A549 (cell line): ENCODE measurements around the gene DBNDD1. TPM values are rescaled to one million over a fixed set of nuclear protein-coding genes. Genes with fewer than 3 reads are reported as not detected.
"Not testable (repeated sequence)": the region's sequence is repeated elsewhere in the genome, so short reads cannot be mapped to it uniquely, and the experiment has no call there.

Experiments
- ATAC-seq, 2 experiments: fragments of 200-7000 bp in 1 of 2; fragments of >200 bp in 1 of 2; cut with Nextera tagmentation in 1 of 2; cut with Tn5 transposase in 1 of 2; 3 replicates each; pipeline versions ENCODE4 v1.8.0 to v1.9.1; 2018 to 2020; ENCODE audit warnings: mild to moderate bottlenecking in 1 of 2, moderate library complexity in 1 of 2
- CTCF ChIA-PET: fragments of 300-600 bp; sonication (Branson Sonifier 250); formaldehyde crosslinking; extraction: SDS; loops from one replicate; lab custom pipeline; 2021; ENCODE audit warnings: antibody characterized with exemption, inconsistent platforms; lab: Yijun Ruan, JAX
- POLR2A ChIA-PET: fragments of 350-600 bp; formaldehyde crosslinking; extraction: SDS; loops from one replicate; lab custom pipeline; 2021; ENCODE audit warnings: antibody characterized with exemption, inconsistent platforms; lab: Yijun Ruan, JAX
- DNase-seq, 2 experiments: peaks; one replicate each; pipeline versions ENCODE4 v3.0.0 to v3.0.0-alpha.2; 2011 to 2016; ENCODE audit warnings: low read depth in 1 of 2, low spot score in 1 of 2
- FAIRE-seq: peaks from 2 replicates; lab custom pipeline; 2011; peaks lifted over from hg19 to GRCh38; lab: Jason Lieb, UNC
- H3K27ac ChIP-seq, 2 experiments: fragments of >200 bp; sonication (Bioruptor Twin); formaldehyde crosslinking; 3 replicates each; pipeline ENCODE4 v1.5.1; 2016 to 2017
- H3K4me1 ChIP-seq: fragments of >200 bp; sonication (Bioruptor Twin); formaldehyde crosslinking; 3 replicates; pipeline ENCODE4 v1.6.1; 2016
- H3K4me2 ChIP-seq: fragments of >200 bp; sonication (Bioruptor Twin); formaldehyde crosslinking; 3 replicates; pipeline ENCODE4 v1.6.1; 2016
- H3K4me3 ChIP-seq: fragments of >200 bp; sonication (Bioruptor Twin); formaldehyde crosslinking; 3 replicates; pipeline ENCODE4 v1.5.1; 2016
- H3K9me3 ChIP-seq: fragments of >200 bp; sonication (Bioruptor Twin); formaldehyde crosslinking; 3 replicates; pipeline ENCODE4 v1.6.1; 2016
- CHD2 ChIP-seq: fragments of 150-350 bp; IDR thresholded peaks from 2 replicates; pipeline ENCODE4 v1.6.1; 2014; ENCODE audit warnings: low read length; ENCODE audit not compliant: partially characterized antibody
- CHD4 ChIP-seq: fragments of 200-600 bp; sonication (generic); IDR thresholded peaks from 2 replicates; pipeline ENCODE4 v1.6.1; 2016; ENCODE audit warnings: antibody characterized with exemption, mild to moderate bottlenecking, borderline replicate concordance
- CTCF ChIP-seq: fragments of >200 bp; sonication (Bioruptor Twin); formaldehyde crosslinking; IDR thresholded peaks from 3 replicates; pipeline ENCODE4 v1.5.1; 2016
- EP300 ChIP-seq, 2 experiments: fragments of >200 bp; sonication (Bioruptor Twin); formaldehyde crosslinking; IDR thresholded peaks; 2 replicates in 1 of 2; 3 replicates in 1 of 2; pipeline ENCODE4 v1.6.1; 2016 to 2017
- FOSL2 ChIP-seq, 2 experiments: fragments of 450-650 bp in 1 of 2; fragments of >200 bp in 1 of 2; sonication (Bioruptor Twin) in 1 of 2; formaldehyde crosslinking; IDR thresholded peaks; 2 replicates each; pipeline versions ENCODE4 v1.5.0 to v1.6.1; 2016 to 2020; ENCODE audit warnings: mild to moderate bottlenecking in 1 of 2, moderate library complexity in 1 of 2
- FOXS1 ChIP-seq: fragments of 250-450 bp; sonication (Bioruptor Pico); IDR thresholded peaks from 2 replicates; pipeline ENCODE4 v1.5.0; 2020; ENCODE audit warnings: mild to moderate bottlenecking, moderate library complexity
- JUNB ChIP-seq: fragments of >200 bp; sonication (Bioruptor Twin); formaldehyde crosslinking; IDR thresholded peaks from 2 replicates; pipeline ENCODE4 v1.6.1; 2016
- KDM5A ChIP-seq: fragments of 200-600 bp; sonication (generic); IDR thresholded peaks from 2 replicates; pipeline ENCODE4 v1.6.1; 2016; ENCODE audit warnings: antibody characterized with exemption, mild to moderate bottlenecking
- MYC ChIP-seq: IDR thresholded peaks from 2 replicates; pipeline ENCODE4 v1.6.1; 2012; ENCODE audit warnings: mild to moderate bottlenecking, inconsistent platforms, low read length, improper control_type of control experiment, borderline replicate concordance
- PBX3 ChIP-seq: IDR thresholded peaks from 2 replicates; pipeline ENCODE4 v1.6.1; 2012
- RAD21 ChIP-seq, 2 experiments: fragments of >200 bp in 1 of 2; sonication (Bioruptor Twin) in 1 of 2; formaldehyde crosslinking in 1 of 2; IDR thresholded peaks in 1 of 2; conservative IDR thresholded peaks in 1 of 2; 2 replicates in 1 of 2; 3 replicates in 1 of 2; pipeline ENCODE4 v1.6.1; 2012 to 2018; ENCODE audit warnings: inconsistent platforms in 1 of 2
- RCOR1 ChIP-seq: fragments of 150-350 bp; IDR thresholded peaks from 2 replicates; pipeline ENCODE4 v1.6.1; 2014; ENCODE audit warnings: antibody characterized with exemption, low read length, low read depth
- SREBF2 ChIP-seq: fragments of 450-650 bp; IDR thresholded peaks from 2 replicates; pipeline ENCODE4 v1.6.1; 2014; ENCODE audit warnings: mild to moderate bottlenecking, moderate library complexity
- USF2 ChIP-seq: fragments of 450-650 bp; IDR thresholded peaks from 2 replicates; pipeline ENCODE4 v1.6.1; 2014; ENCODE audit warnings: antibody characterized with exemption
- WGBS: methylation state at CpG from one replicate; pipeline ENCODE4 v1.1.6; 2017; ENCODE audit errors: missing lambda C conversion rate; 5-methylcytosine and 5-hydroxymethylcytosine counted together
- polyA plus RNA-seq, 4 experiments: library from polyadenylated mRNA; depleted of rRNA in 3 of 4; stranded (reverse); fragments of >200 nt; fragmentation: RNase III in 1 of 4; extraction: RNeasy Plus Mini Kit Qiagen cat#74134 plus additional on column Dnase treatment in 1 of 4; gene quantifications; 2 replicates in 3 of 4; 3 replicates in 1 of 4; pipeline ENCODE4 v1.2.3, GENCODE V29; 2011 to 2017
- TF ChIP-seq, protein P1 (sequence below): fragments of 200-600 bp; sonication (generic); IDR thresholded peaks from 2 replicates; pipeline ENCODE4 v1.6.1; 2016; ENCODE audit warnings: antibody characterized with exemption, mild to moderate bottlenecking, moderate library complexity

DBNDD1 gene
- polyA plus RNA-seq, 2 of the 4 experiments (the other 2 are of a cell fraction): 23.0 to 43.8 TPM

GRCh38 chr16:90009172-90009899 lies 9.9 kb downstream of the DBNDD1 start (continued):
- no peak for TF ChIP-seq CHD4
- TF ChIP-seq, all 56 proteins: peak for 0

DNA sequence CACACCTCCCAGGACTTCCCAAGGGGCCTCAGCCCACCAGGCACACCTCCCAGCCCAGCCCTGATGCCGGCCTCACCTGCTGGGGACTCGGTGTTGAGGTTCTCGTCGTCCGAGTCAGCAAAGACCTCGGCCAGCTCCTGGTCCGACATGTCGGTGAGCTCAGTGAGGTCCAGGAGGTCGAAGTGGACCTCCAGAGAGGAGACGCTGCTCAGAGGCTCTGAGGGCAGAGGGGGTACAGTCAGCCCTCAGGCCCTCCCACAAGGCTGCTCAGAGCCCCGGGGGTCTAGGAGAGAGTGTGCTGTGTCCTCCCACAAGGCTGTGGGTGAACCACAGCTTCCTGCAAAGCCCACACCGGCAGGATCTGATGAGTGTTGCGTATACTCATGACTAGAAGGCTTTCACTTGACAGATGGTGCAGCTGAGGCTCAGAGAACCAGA lies 10.5 kb downstream of the DBNDD1 start:
- no peaks in the 10 kb centered on the region for H3K4me1 ChIP-seq
- POLR2A ChIA-PET: no interaction called here
- no peak overlapping the region for H3K4me3 ChIP-seq
- DNase-seq (no peak), ATAC-seq (no peak), FAIRE-seq (no peak)
- 63% methylated on average over 3 of the region's 13 CpGs for WGBS
- CTCF ChIA-PET: interaction anchor here (1.2 kb wide), 1 partner anchor 9 kb away, joined by 3 read pairs; no protein-coding TSS in a partner anchor
- H3K4me2 ChIP-seq: no peak overlapping the region
- no peaks in the 10 kb centered on the region for H3K9me3 ChIP-seq
- H3K27ac ChIP-seq: no peak overlapping the region
- TF ChIP-seq KDM5A (no peak), FOSL2 (IDR thresholded peaks at IDR 0.05) (no peak), FOSL2 (CRISPR knock-in tag; IDR thresholded peaks at IDR 0.05) (no peak), JUNB (no peak)
- TF ChIP-seq, protein P1, sequence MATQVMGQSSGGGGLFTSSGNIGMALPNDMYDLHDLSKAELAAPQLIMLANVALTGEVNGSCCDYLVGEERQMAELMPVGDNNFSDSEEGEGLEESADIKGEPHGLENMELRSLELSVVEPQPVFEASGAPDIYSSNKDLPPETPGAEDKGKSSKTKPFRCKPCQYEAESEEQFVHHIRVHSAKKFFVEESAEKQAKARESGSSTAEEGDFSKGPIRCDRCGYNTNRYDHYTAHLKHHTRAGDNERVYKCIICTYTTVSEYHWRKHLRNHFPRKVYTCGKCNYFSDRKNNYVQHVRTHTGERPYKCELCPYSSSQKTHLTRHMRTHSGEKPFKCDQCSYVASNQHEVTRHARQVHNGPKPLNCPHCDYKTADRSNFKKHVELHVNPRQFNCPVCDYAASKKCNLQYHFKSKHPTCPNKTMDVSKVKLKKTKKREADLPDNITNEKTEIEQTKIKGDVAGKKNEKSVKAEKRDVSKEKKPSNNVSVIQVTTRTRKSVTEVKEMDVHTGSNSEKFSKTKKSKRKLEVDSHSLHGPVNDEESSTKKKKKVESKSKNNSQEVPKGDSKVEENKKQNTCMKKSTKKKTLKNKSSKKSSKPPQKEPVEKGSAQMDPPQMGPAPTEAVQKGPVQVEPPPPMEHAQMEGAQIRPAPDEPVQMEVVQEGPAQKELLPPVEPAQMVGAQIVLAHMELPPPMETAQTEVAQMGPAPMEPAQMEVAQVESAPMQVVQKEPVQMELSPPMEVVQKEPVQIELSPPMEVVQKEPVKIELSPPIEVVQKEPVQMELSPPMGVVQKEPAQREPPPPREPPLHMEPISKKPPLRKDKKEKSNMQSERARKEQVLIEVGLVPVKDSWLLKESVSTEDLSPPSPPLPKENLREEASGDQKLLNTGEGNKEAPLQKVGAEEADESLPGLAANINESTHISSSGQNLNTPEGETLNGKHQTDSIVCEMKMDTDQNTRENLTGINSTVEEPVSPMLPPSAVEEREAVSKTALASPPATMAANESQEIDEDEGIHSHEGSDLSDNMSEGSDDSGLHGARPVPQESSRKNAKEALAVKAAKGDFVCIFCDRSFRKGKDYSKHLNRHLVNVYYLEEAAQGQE: no peak

GRCh38 chr16:90007635-90008234 lies 11.5 kb downstream of the DBNDD1 start:
- DNase-seq, H3K9me3 ChIP-seq, ATAC-seq, H3K27ac ChIP-seq, FAIRE-seq, H3K4me1 ChIP-seq, H3K4me3 ChIP-seq, H3K4me2 ChIP-seq: not testable (repeated sequence)
- 74% methylated on average over 11 of the region's 13 CpGs for WGBS
- CTCF ChIA-PET: interaction anchor here (1.1 kb wide), 1 partner anchor 74 kb away, joined by 3 read pairs; no protein-coding TSS in a partner anchor
- POLR2A ChIA-PET: interaction anchor here (1.0 kb wide), 1 partner anchor 85 kb away, joined by 3 read pairs; no protein-coding TSS in a partner anchor

DNA sequence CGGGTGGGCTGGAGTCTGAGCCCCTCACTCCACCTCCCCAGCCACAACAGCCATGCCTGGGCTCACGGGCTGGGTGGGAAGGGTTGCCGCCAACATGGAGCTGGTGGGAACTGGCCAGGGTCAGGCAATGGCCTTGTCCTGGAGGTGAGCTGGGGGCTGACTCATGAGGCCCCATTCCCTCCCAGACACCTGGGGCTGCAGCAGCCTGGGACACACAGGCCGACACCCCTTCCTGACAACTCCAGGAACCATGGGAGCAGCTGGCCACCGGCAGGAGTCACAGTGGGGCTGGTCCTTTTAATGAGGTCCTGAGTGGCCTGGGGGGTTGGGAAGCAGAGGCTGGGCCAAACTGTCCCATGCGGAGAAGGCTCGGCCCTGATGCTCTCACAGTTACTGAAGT lies 12.2 kb downstream of the DBNDD1 start:
- FAIRE-seq (no peak), ATAC-seq (no peak), DNase-seq (no peak)
- ChIA-PET POLR2A (interaction anchor here (1.0 kb wide), 1 partner anchor 85 kb away, joined by 3 read pairs; no protein-coding TSS in a partner anchor), CTCF (interaction anchor here (1.1 to 1.4 kb wide), 2 partner anchors 13 to 75 kb away, joined by 3 to 4 read pairs; no protein-coding TSS in a partner anchor)
- H3K27ac ChIP-seq: no peak overlapping the region
- H3K9me3 ChIP-seq: no peaks in the 10 kb centered on the region
- no peak overlapping the region for H3K4me2 ChIP-seq
- H3K4me1 ChIP-seq: no peaks in the 10 kb centered on the region
- no peak overlapping the region for H3K4me3 ChIP-seq
- WGBS: 71% methylated on average over 4 of the region's 7 CpGs
- TF ChIP-seq USF2 (no peak), RAD21 (conservative IDR thresholded peaks at IDR 0.05 in 1 of 2, IDR thresholded peaks at IDR 0.05 in 1 of 2) (no peak), EP300 (IDR thresholded peaks at IDR 0.05) (no peak), PBX3 (no peak), CTCF (no peak), KDM5A (no peak), CHD2 (no peak), FOXS1 (CRISPR knock-in tag) (no peak), RCOR1 (no peak), CHD4 (no peak), MYC (no peak), SREBF2 (no peak)
- TF ChIP-seq, protein P1: no peak
